Ascending aorta (tissue), 2 donors: ENCODE results near the gene TMEM207. TPM values are rescaled to one million over a fixed set of nuclear protein-coding genes. Genes with fewer than 3 reads are reported as not detected.

Experiments
- DNase-seq, 2 donors: peaks; one replicate each; pipeline ENCODE4 v3.0.0-alpha.2; 2019; ENCODE audit warnings: low spot score in 2 of 2
- H3K27ac ChIP-seq, 2 donors: fragments of 200-600 bp; sonication (generic); one replicate each; pipeline ENCODE4 v1.5.1; 2016 to 2017; ENCODE audit warnings: mild to moderate bottlenecking in 1 of 2
- H3K27me3 ChIP-seq: fragments of 200-600 bp; sonication (generic); one replicate; pipeline ENCODE4 v1.5.1; 2017
- H3K36me3 ChIP-seq, 2 donors: fragments of 200-600 bp; sonication (generic); one replicate each; pipeline ENCODE4 v1.5.1; 2016
- H3K4me1 ChIP-seq, 2 donors: fragments of 200-600 bp; sonication (generic); one replicate each; pipeline ENCODE4 v1.5.1; 2016 to 2017; ENCODE audit warnings: mild to moderate bottlenecking in 1 of 2
- H3K4me3 ChIP-seq, 2 donors: fragments of 200-600 bp; sonication (generic); one replicate each; pipeline ENCODE4 v1.5.1; 2016 to 2017; ENCODE audit warnings: mild to moderate bottlenecking in 1 of 2
- H3K9me3 ChIP-seq, 2 donors: fragments of 200-600 bp; sonication (generic); one replicate each; pipeline ENCODE4 v1.5.1; 2016
- intact Hi-C: fragments of 100-400 bp; cut with DNase I; formaldehyde crosslinking; loops from one replicate; pipeline ENCODE4 v1.15.1; 2023
- total RNA-seq: library from RNA; depleted of rRNA; stranded (reverse); fragments of >200 nt; gene quantifications from one replicate; pipeline ENCODE4 v1.1.0, GENCODE V29; 2016
- TF ChIP-seq, protein P1 (sequence below), 3 experiments: fragments of 200-600 bp in 2 of 3; fragments of 450-650 bp in 1 of 3; sonication (generic) in 2 of 3; IDR thresholded peaks; one replicate each; pipeline ENCODE4 v1.5.1; 2016 to 2019; ENCODE audit warnings: antibody characterized with exemption in 3 of 3, mild to moderate bottlenecking in 1 of 3, moderate library complexity in 1 of 3

The TMEM207 gene
- total RNA-seq, 1 donor from 2014 or later, result not detected

DNA sequence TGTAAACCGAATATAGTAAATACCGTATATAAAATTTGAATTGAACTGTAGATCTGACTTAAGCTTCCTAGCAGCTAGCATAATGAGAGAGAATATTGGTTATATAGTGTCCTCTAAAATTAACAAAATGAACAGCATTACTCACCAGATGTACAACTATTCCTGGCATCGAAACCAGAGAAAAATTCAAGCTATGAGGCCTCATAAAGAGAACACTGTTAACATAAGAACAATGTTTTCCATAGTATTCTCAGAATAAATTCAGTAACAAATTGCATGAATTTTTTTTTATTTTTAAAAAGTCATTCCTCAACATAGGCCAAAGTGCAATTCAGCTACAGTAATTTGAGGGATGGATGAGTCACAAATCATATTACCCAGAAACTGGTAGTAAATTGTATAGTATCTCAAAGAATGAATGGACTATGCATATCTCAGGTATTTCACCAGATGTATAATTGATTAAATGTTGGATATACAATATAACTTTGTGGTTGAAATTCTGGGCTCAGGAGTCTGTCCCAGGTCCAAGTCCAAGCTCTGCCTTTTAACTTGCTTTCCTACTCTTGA is 5.0 kb downstream of the TMEM207 start:
- no peaks in the 10 kb centered on the region for H3K9me3 ChIP-seq
- DNase-seq, result no peak
- H3K4me3 ChIP-seq, result no peak overlapping the region
- H3K36me3 ChIP-seq, result no peaks in the 10 kb centered on the region
- no peaks in the 10 kb centered on the region for H3K27me3 ChIP-seq
- TF ChIP-seq, protein P1, sequence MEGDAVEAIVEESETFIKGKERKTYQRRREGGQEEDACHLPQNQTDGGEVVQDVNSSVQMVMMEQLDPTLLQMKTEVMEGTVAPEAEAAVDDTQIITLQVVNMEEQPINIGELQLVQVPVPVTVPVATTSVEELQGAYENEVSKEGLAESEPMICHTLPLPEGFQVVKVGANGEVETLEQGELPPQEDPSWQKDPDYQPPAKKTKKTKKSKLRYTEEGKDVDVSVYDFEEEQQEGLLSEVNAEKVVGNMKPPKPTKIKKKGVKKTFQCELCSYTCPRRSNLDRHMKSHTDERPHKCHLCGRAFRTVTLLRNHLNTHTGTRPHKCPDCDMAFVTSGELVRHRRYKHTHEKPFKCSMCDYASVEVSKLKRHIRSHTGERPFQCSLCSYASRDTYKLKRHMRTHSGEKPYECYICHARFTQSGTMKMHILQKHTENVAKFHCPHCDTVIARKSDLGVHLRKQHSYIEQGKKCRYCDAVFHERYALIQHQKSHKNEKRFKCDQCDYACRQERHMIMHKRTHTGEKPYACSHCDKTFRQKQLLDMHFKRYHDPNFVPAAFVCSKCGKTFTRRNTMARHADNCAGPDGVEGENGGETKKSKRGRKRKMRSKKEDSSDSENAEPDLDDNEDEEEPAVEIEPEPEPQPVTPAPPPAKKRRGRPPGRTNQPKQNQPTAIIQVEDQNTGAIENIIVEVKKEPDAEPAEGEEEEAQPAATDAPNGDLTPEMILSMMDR (IDR thresholded peaks at IDR 0.05), result no peak
- intact Hi-C loops, result no loop called here
- H3K27ac ChIP-seq, result no peak overlapping the region
- H3K4me1 ChIP-seq, result no peaks in the 10 kb centered on the region

DNA sequence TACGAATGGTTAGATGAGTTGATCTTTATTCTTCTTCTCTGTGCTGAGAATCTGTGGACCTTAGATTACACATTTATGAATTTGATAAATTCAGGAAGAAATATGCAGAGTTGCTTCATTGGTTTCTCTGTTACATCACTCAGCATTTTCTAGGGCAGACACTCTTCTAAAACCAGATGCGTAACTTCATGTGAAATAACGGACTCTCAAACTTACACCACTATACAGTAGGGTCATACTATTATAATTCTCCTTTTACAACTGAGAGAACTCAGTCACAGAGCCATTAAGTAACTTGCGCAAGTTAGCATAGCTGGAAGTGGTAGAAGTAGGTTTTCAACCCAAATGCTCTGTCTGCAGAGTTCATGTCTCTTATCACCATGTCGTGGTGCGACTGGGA is 5.7 kb downstream of the TMEM207 start:
- Histone ChIP-seq H3K4me1 (no peaks in the 10 kb centered on the region), H3K4me3 (no peak overlapping the region), H3K27me3 (no peaks in the 10 kb centered on the region), H3K36me3 (no peaks in the 10 kb centered on the region), H3K9me3 (no peaks in the 10 kb centered on the region), H3K27ac (no peak overlapping the region)
- intact Hi-C loops, result no loop called here
- TF ChIP-seq, protein P1 (IDR thresholded peaks at IDR 0.05), result no peak
- DNase-seq, result no peak

GRCh38 chr3:190443257-190443656 is 6.4 kb downstream of the TMEM207 start:
- H3K27ac ChIP-seq, result no peak overlapping the region
- no peak overlapping the region for H3K4me3 ChIP-seq
- H3K4me1 ChIP-seq, result no peaks in the 10 kb centered on the region
- H3K36me3 ChIP-seq, result no peaks in the 10 kb centered on the region
- DNase-seq, result no peak
- TF ChIP-seq, protein P1 (IDR thresholded peaks at IDR 0.05), result no peak
- no peaks in the 10 kb centered on the region for H3K9me3 ChIP-seq
- intact Hi-C loops, result no loop called here
- H3K27me3 ChIP-seq, result no peaks in the 10 kb centered on the region

GRCh38 chr3:190442240-190442639 is 7.5 kb downstream of the TMEM207 start:
- Histone ChIP-seq H3K4me3 (no peak overlapping the region), H3K27me3 (no peaks in the 10 kb centered on the region), H3K27ac (no peak overlapping the region), H3K9me3 (no peaks in the 10 kb centered on the region), H3K4me1 (no peaks in the 10 kb centered on the region), H3K36me3 (no peaks in the 10 kb centered on the region)
- no peak for DNase-seq
- TF ChIP-seq, protein P1 (IDR thresholded peaks at IDR 0.05), result no peak
- intact Hi-C loops, result no loop called here

DNA sequence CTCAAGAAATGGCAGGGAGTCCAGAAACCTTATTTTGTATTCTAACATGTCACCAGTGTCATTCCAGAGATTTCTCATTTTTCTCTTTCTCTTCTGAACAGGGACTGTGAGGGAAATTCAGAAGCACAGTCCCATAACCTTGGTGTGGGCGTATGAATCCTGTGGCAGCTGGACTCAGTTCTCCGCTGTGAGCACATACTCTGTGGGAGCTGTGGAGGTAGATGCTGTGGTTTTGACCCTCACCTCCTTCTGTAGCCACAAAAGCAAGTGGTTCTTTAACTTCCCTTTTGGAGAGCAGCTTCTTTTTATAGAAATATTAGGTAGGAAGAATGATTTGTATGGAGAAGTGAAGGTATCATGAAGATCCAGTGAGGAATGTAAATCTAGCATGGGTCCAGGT is 13.4 kb downstream of the TMEM207 start:
- H3K4me1 ChIP-seq, result no peaks in the 10 kb centered on the region
- H3K36me3 ChIP-seq, result no peaks in the 10 kb centered on the region
- no peak overlapping the region for H3K27ac ChIP-seq
- H3K27me3 ChIP-seq, result no peaks in the 10 kb centered on the region
- TF ChIP-seq, protein P1 (IDR thresholded peaks at IDR 0.05), result no peak
- H3K4me3 ChIP-seq, result no peak overlapping the region
- DNase-seq, result no peak
- H3K9me3 ChIP-seq, result no peaks in the 10 kb centered on the region
- intact Hi-C loops, result no loop called here

GRCh38 chr3:190435618-190436017 is 14.1 kb downstream of the TMEM207 start:
- Histone ChIP-seq H3K27me3 (no peaks in the 10 kb centered on the region), H3K27ac (no peak overlapping the region), H3K36me3 (no peaks in the 10 kb centered on the region), H3K4me3 (no peak overlapping the region), H3K4me1 (no peaks in the 10 kb centered on the region), H3K9me3 (no peaks in the 10 kb centered on the region)
- intact Hi-C loops, result no loop called here
- TF ChIP-seq, protein P1 (IDR thresholded peaks at IDR 0.05), result no peak
- DNase-seq, result no peak
